ENCODE data around the gene PRR16.

GRCh38 chr5:120684213-120684612 lies 220.1 kb downstream of the PRR16 start:
- no peak for TF ChIP-seq CTCF (IDR thresholded peaks at IDR 0.05)
- TF ChIP-seq POLR2A (IDR thresholded peaks at IDR 0.05): no peak
- no peak for TF ChIP-seq POLR2AphosphoS5 (IDR thresholded peaks at IDR 0.05)
- no peak for TF ChIP-seq EP300 (IDR thresholded peaks at IDR 0.05)

All from sigmoid colon (tissue), 4 donors.